ENCODE results near the gene DAPK2. TPM values are rescaled to one million over a fixed set of nuclear protein-coding genes. Genes with fewer than 3 reads are reported as not detected.

Gene DAPK2
- total and polyA plus RNA-seq, 2 donors (not counting 1 experiment from before 2014, with no cell fraction given): 14.4 to 21.4 TPM

- Histone ChIP-seq H3K9me3 (ENCODE audit: control insufficient read depth, insufficient read depth, low read depth, low read length) (no peaks in the 10 kb centered on the region), H3K79me2 (ENCODE audit: control insufficient read depth, insufficient read depth, low read length) (no peaks in the 10 kb centered on the region), H2AFZ (ENCODE audit: low read length) (no peak overlapping the region), H4K20me1 (ENCODE audit: control insufficient read depth, extremely low read depth, insufficient read depth, low read length) (no peaks in the 10 kb centered on the region), H3K4me1 (ENCODE audit: control insufficient read depth, extremely low read depth, insufficient read depth, low read length) (no peaks in the 10 kb centered on the region), H3K4me3 (replicated peaks in 1 of 4; ENCODE audit: control extremely low read depth in 1 of 4, insufficient read depth in 1 of 4, low read depth in 3 of 4, low read length in 4 of 4) (no peak overlapping the region), H3K27me3 (ENCODE audit: control insufficient read depth, insufficient read depth, low read length) (peaks cover 3% of the 10 kb centered on the region), H3K36me3 (ENCODE audit: control insufficient read depth, insufficient read depth, low read length) (no peaks in the 10 kb centered on the region), H3K9ac (ENCODE audit: insufficient read depth, low read length) (no peak overlapping the region), H3K27ac (ENCODE audit: insufficient read depth, low read length) (no peak overlapping the region), H3K4me2 (ENCODE audit: extremely low read depth, insufficient read depth, low read length) (no peak overlapping the region)
- TF ChIP-seq CTCF (conservative IDR thresholded peaks at IDR 0.05 in 1 of 2, IDR thresholded peaks at IDR 0.05 in 1 of 2; ENCODE audit: low read depth in 1 of 2, low read length in 2 of 2): no peak
- no peak for TF ChIP-seq EZH2 (IDR thresholded peaks at IDR 0.05; ENCODE audit: low read length, missing control alignments)
- peak in 1 of 2 donors; percentile 46 for DNase-seq (ENCODE audit: low read depth in 2 of 2)
Measured at GRCh38 chr15:63923993-63924950, 122.0 kb downstream of the DAPK2 start.

GRCh38 chr15:63922916-63923315, 123.4 kb downstream of the DAPK2 start:
- H3K4me3 ChIP-seq (replicated peaks in 1 of 4; ENCODE audit: control extremely low read depth in 1 of 4, insufficient read depth in 1 of 4, low read depth in 3 of 4, low read length in 4 of 4): no peak overlapping the region
- H3K4me2 ChIP-seq (ENCODE audit: extremely low read depth, insufficient read depth, low read length): no peak overlapping the region
- no peaks in the 10 kb centered on the region for H3K9me3 ChIP-seq (ENCODE audit: control insufficient read depth, insufficient read depth, low read depth, low read length)
- DNase-seq (ENCODE audit: low read depth in 2 of 2): no peak
- TF ChIP-seq CTCF (conservative IDR thresholded peaks at IDR 0.05 in 1 of 2, IDR thresholded peaks at IDR 0.05 in 1 of 2; ENCODE audit: low read depth in 1 of 2, low read length in 2 of 2) (no peak), EZH2 (IDR thresholded peaks at IDR 0.05; ENCODE audit: low read length, missing control alignments) (no peak)
- no peak overlapping the region for H3K9ac ChIP-seq (ENCODE audit: insufficient read depth, low read length)
- no peaks in the 10 kb centered on the region for H4K20me1 ChIP-seq (ENCODE audit: control insufficient read depth, extremely low read depth, insufficient read depth, low read length)
- no peaks in the 10 kb centered on the region for H3K36me3 ChIP-seq (ENCODE audit: control insufficient read depth, insufficient read depth, low read length)
- no peak overlapping the region for H2AFZ ChIP-seq (ENCODE audit: low read length)
- no peak overlapping the region for H3K27ac ChIP-seq (ENCODE audit: insufficient read depth, low read length)
- H3K27me3 ChIP-seq (ENCODE audit: control insufficient read depth, insufficient read depth, low read length): peaks cover 3% of the 10 kb centered on the region
- no peaks in the 10 kb centered on the region for H3K4me1 ChIP-seq (ENCODE audit: control insufficient read depth, extremely low read depth, insufficient read depth, low read length)
- H3K79me2 ChIP-seq (ENCODE audit: control insufficient read depth, insufficient read depth, low read length): no peaks in the 10 kb centered on the region

GRCh38 chr15:63922261-63922904, 123.9 kb downstream of the DAPK2 start:
- no peaks in the 10 kb centered on the region for H3K36me3 ChIP-seq (ENCODE audit: control insufficient read depth, insufficient read depth, low read length)
- H3K27ac ChIP-seq (ENCODE audit: insufficient read depth, low read length): no peak overlapping the region
- H2AFZ ChIP-seq (ENCODE audit: low read length): no peak overlapping the region
- DNase-seq (ENCODE audit: low read depth in 2 of 2): no peak
- peaks cover 3% of the 10 kb centered on the region for H3K27me3 ChIP-seq (ENCODE audit: control insufficient read depth, insufficient read depth, low read length)
- H3K4me2 ChIP-seq (ENCODE audit: extremely low read depth, insufficient read depth, low read length): no peak overlapping the region
- no peaks in the 10 kb centered on the region for H3K4me1 ChIP-seq (ENCODE audit: control insufficient read depth, extremely low read depth, insufficient read depth, low read length)
- no peak overlapping the region for H3K9ac ChIP-seq (ENCODE audit: insufficient read depth, low read length)
- no peaks in the 10 kb centered on the region for H3K79me2 ChIP-seq (ENCODE audit: control insufficient read depth, insufficient read depth, low read length)
- no peak for TF ChIP-seq EZH2 (IDR thresholded peaks at IDR 0.05; ENCODE audit: low read length, missing control alignments)
- no peak for TF ChIP-seq CTCF (conservative IDR thresholded peaks at IDR 0.05 in 1 of 2, IDR thresholded peaks at IDR 0.05 in 1 of 2; ENCODE audit: low read depth in 1 of 2, low read length in 2 of 2)
- no peaks in the 10 kb centered on the region for H4K20me1 ChIP-seq (ENCODE audit: control insufficient read depth, extremely low read depth, insufficient read depth, low read length)
- H3K9me3 ChIP-seq (ENCODE audit: control insufficient read depth, insufficient read depth, low read depth, low read length): no peaks in the 10 kb centered on the region
- no peak overlapping the region for H3K4me3 ChIP-seq (replicated peaks in 1 of 4; ENCODE audit: control extremely low read depth in 1 of 4, insufficient read depth in 1 of 4, low read depth in 3 of 4, low read length in 4 of 4)

Data from fibroblast of lung (primary cell).